ENCODE results near the gene BOK. TPM values are rescaled to one million over a fixed set of nuclear protein-coding genes. Genes with fewer than 3 reads are reported as not detected.

Gene BOK, protein sequence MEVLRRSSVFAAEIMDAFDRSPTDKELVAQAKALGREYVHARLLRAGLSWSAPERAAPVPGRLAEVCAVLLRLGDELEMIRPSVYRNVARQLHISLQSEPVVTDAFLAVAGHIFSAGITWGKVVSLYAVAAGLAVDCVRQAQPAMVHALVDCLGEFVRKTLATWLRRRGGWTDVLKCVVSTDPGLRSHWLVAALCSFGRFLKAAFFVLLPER
- total RNA-seq (2014; rRNA removed; shearing (Covaris generic); ENCODE audit: low replicate concordance) = not detected in 2 replicates

DNA sequence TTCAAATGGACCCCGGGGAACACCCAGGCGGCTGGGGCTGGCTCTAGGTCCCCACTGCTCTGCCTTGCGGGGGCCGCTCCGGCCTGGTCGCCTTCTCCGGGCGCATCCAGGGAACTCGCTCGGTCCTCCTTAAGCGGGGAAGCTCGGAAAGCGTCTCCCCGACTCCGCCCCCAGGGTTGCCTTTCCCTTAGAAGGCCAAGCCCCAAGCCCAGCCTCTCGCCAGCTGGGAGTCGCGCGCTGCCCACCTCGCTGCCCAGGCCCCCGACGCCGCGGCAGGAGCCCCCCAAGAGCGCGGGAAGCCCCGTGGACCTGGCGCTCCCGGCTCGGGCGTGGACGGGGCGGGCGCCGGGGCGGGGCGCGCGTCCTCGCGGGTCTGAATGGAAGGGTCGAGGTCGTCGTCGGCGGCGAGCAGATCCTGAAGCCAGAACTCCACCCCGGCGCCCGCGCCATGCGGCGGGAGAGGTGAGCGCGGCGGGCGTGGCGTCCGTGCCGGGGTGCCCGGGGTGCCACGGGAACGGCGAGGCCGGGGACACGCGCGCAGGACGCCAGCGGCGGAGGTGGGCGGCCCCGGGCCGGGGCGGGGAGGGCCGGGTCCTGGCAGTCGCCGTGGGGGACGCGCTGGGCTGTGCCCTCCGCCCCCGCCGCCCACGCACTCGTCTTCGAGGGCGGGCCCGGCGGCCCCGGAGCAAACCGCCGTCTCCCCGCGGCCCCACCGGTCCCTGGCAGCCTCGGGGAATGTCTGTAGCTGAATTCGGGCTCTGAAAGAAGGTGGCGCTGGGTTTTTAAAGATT is at the start of gene BOK:
TSS of gene BOK (plus strand) at position 214 of the 791 bp plus-strand sequence. CDS start 739 bp downstream, outside the sequence.
- H3K79me2 ChIP-seq (ENCODE audit: low read length) = no peaks in the 10 kb centered on the region
- H3K9me3 ChIP-seq (ENCODE audit: low read length) = no peaks in the 10 kb centered on the region
- H3K36me3 ChIP-seq (ENCODE audit: insufficient read depth, low read length) = no peaks in the 10 kb centered on the region
- no peak within 1 kb of the TSS for H3K27ac ChIP-seq (ENCODE audit: low read length)
- H2AFZ ChIP-seq (ENCODE audit: low read length) = no peak within 1 kb of the TSS
- H3K9ac ChIP-seq (ENCODE audit: low read length) = no peak within 1 kb of the TSS
- no peaks in the 10 kb centered on the region for H3K4me1 ChIP-seq (ENCODE audit: low read length)
- no peak for DNase-seq
- H3K4me2 ChIP-seq (ENCODE audit: low read depth, low read length, poor library complexity, severe bottlenecking) = no peak within 1 kb of the TSS
- no peak within 1 kb of the TSS for H3K4me3 ChIP-seq (ENCODE audit: low read length)
- no peaks in the 10 kb centered on the region for H3K9me2 ChIP-seq (replicated peaks; ENCODE audit: insufficient read depth, low read length)
- no peaks in the 10 kb centered on the region for H3K27me3 ChIP-seq (ENCODE audit: low read length)
- no peaks in the 10 kb centered on the region for H4K20me1 ChIP-seq (ENCODE audit: insufficient read depth, low read depth, low read length)

DNA sequence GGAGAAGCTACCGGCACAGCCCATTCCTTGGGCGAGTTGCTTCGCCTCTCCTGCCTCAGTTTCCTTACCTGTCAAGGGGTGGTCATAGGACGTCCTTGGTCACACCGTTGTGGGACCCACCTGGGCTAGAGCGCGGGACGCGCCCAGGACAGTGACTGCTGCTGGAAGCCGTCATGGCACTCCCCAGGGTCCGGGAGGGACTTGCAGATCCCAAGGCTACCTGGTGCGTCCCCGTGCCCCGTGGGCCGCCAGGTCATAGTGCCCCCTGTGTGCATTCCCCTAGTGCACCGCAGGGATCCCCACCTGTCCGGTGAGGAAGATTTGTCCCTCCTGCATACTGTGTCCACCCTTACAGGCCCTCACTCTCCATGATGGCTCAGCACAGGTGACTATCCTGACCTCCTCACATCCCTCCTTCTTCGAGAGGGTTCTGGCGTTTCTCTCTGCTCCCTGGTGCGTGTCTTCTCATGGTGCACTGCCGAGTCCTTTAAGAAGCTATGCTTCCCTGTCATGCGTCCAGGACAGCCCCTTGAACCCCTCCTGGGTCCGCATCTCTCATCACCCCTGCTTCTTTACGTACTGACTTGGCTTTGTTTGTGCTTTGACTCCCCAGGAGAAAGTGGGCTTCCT is 49.3 kb upstream of the BOK start:
- no peaks in the 10 kb centered on the region for H3K36me3 ChIP-seq (ENCODE audit: insufficient read depth, low read length)
- peaks cover 11% of the 10 kb centered on the region for H3K4me1 ChIP-seq (ENCODE audit: low read length)
- H3K79me2 ChIP-seq (ENCODE audit: low read length) = peaks cover 36% of the 10 kb centered on the region
- H3K4me3 ChIP-seq (ENCODE audit: low read length) = 0 out of 2 replicates have a peak overlapping the region, but pooled peaks have one; percentile 15
- no peak overlapping the region for H3K9ac ChIP-seq (ENCODE audit: low read length)
- peak overlapping the region; percentile 75; the same call in 1 of the 2 replicates for H2AFZ ChIP-seq (ENCODE audit: low read length)
- no peaks in the 10 kb centered on the region for H4K20me1 ChIP-seq (ENCODE audit: insufficient read depth, low read depth, low read length)
- no peaks in the 10 kb centered on the region for H3K9me3 ChIP-seq (ENCODE audit: low read length)
- no peaks in the 10 kb centered on the region for H3K9me2 ChIP-seq (replicated peaks; ENCODE audit: insufficient read depth, low read length)
- H3K27me3 ChIP-seq (ENCODE audit: low read length) = no peaks in the 10 kb centered on the region
- H3K27ac ChIP-seq (ENCODE audit: low read length) = no peak overlapping the region
- DNase-seq = no peak
- H3K4me2 ChIP-seq (ENCODE audit: low read depth, low read length, poor library complexity, severe bottlenecking) = no peak overlapping the region

GRCh38 chr2:241511091-241511741 is 47.3 kb upstream of the BOK start:
- no peak overlapping the region for H3K4me2 ChIP-seq (ENCODE audit: low read depth, low read length, poor library complexity, severe bottlenecking)
- H3K27ac ChIP-seq (ENCODE audit: low read length) = no peak overlapping the region
- peaks cover 11% of the 10 kb centered on the region for H3K4me1 ChIP-seq (ENCODE audit: low read length)
- no peaks in the 10 kb centered on the region for H3K9me3 ChIP-seq (ENCODE audit: low read length)
- H2AFZ ChIP-seq (ENCODE audit: low read length) = no peak overlapping the region
- H4K20me1 ChIP-seq (ENCODE audit: insufficient read depth, low read depth, low read length) = no peaks in the 10 kb centered on the region
- H3K36me3 ChIP-seq (ENCODE audit: insufficient read depth, low read length) = no peaks in the 10 kb centered on the region
- DNase-seq = no peak
- peaks cover 19% of the 10 kb centered on the region for H3K79me2 ChIP-seq (ENCODE audit: low read length)
- no peaks in the 10 kb centered on the region for H3K9me2 ChIP-seq (replicated peaks; ENCODE audit: insufficient read depth, low read length)
- H3K9ac ChIP-seq (ENCODE audit: low read length) = no peak overlapping the region
- no peak overlapping the region for H3K4me3 ChIP-seq (ENCODE audit: low read length)
- H3K27me3 ChIP-seq (ENCODE audit: low read length) = no peaks in the 10 kb centered on the region

- H3K79me2 ChIP-seq (ENCODE audit: low read length) = no peaks in the 10 kb centered on the region
- H3K27ac ChIP-seq (ENCODE audit: low read length) = no peak overlapping the region
- no peak overlapping the region for H3K9ac ChIP-seq (ENCODE audit: low read length)
- no peak overlapping the region for H2AFZ ChIP-seq (ENCODE audit: low read length)
- no peak overlapping the region for H3K4me3 ChIP-seq (ENCODE audit: low read length)
- no peak for DNase-seq
- H3K4me2 ChIP-seq (ENCODE audit: low read depth, low read length, poor library complexity, severe bottlenecking) = no peak overlapping the region
- H3K4me1 ChIP-seq (ENCODE audit: low read length) = peaks cover 7% of the 10 kb centered on the region
- no peaks in the 10 kb centered on the region for H4K20me1 ChIP-seq (ENCODE audit: insufficient read depth, low read depth, low read length)
- H3K9me2 ChIP-seq (replicated peaks; ENCODE audit: insufficient read depth, low read length) = no peaks in the 10 kb centered on the region
- no peaks in the 10 kb centered on the region for H3K36me3 ChIP-seq (ENCODE audit: insufficient read depth, low read length)
- H3K27me3 ChIP-seq (ENCODE audit: low read length) = no peaks in the 10 kb centered on the region
- H3K9me3 ChIP-seq (ENCODE audit: low read length) = peaks cover 3% of the 10 kb centered on the region; the same call in 1 of the 2 replicates
Measured at GRCh38 chr2:241514553-241514952, 44.0 kb upstream of the BOK start.

- Histone ChIP-seq H3K27ac (ENCODE audit: low read length) (no peak overlapping the region), H3K9me2 (replicated peaks; ENCODE audit: insufficient read depth, low read length) (no peaks in the 10 kb centered on the region), H3K27me3 (ENCODE audit: low read length) (no peaks in the 10 kb centered on the region), H3K79me2 (ENCODE audit: low read length) (no peaks in the 10 kb centered on the region), H3K9me3 (ENCODE audit: low read length) (peaks cover 3% of the 10 kb centered on the region; the same call in 1 of the 2 replicates), H3K36me3 (ENCODE audit: insufficient read depth, low read length) (no peaks in the 10 kb centered on the region), H3K4me3 (ENCODE audit: low read length) (no peak overlapping the region), H3K4me2 (ENCODE audit: low read depth, low read length, poor library complexity, severe bottlenecking) (no peak overlapping the region), H3K9ac (ENCODE audit: low read length) (no peak overlapping the region), H3K4me1 (ENCODE audit: low read length) (peaks cover 7% of the 10 kb centered on the region), H4K20me1 (ENCODE audit: insufficient read depth, low read depth, low read length) (no peaks in the 10 kb centered on the region), H2AFZ (ENCODE audit: low read length) (no peak overlapping the region)
- DNase-seq = no peak
Measured at GRCh38 chr2:241514986-241515737, 43.4 kb upstream of the BOK start.

DNA sequence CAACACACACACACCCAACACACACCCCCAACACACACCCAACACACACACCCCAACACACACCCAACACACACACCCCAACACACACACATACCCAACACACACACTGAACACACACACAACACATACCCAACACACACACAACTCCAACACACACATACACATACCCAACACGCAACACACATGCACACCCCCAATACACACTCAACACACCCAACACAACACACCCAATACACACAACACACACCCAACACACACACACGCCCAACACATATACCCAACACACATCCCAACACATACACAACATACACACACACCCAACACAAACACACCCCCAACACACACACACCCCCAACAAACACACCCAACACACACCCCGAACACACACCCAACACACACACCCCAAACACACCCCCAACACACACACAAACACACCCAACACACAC is 42.0 kb upstream of the BOK start:
- H3K4me1 ChIP-seq (ENCODE audit: low read length) = peaks cover 7% of the 10 kb centered on the region
- H3K79me2 ChIP-seq (ENCODE audit: low read length) = no peaks in the 10 kb centered on the region
- H3K4me2 ChIP-seq (ENCODE audit: low read depth, low read length, poor library complexity, severe bottlenecking) = no peak overlapping the region
- peaks cover 3% of the 10 kb centered on the region; the same call in 1 of the 2 replicates for H3K9me3 ChIP-seq (ENCODE audit: low read length)
- no peak overlapping the region for H3K4me3 ChIP-seq (ENCODE audit: low read length)
- H3K27ac ChIP-seq (ENCODE audit: low read length) = no peak overlapping the region
- no peak overlapping the region for H3K9ac ChIP-seq (ENCODE audit: low read length)
- H3K36me3 ChIP-seq (ENCODE audit: insufficient read depth, low read length) = no peaks in the 10 kb centered on the region
- no peak for DNase-seq
- H4K20me1 ChIP-seq (ENCODE audit: insufficient read depth, low read depth, low read length) = no peaks in the 10 kb centered on the region
- no peaks in the 10 kb centered on the region for H3K9me2 ChIP-seq (replicated peaks; ENCODE audit: insufficient read depth, low read length)
- H3K27me3 ChIP-seq (ENCODE audit: low read length) = no peaks in the 10 kb centered on the region
- no peak overlapping the region for H2AFZ ChIP-seq (ENCODE audit: low read length)

GRCh38 chr2:241517297-241517696 is 41.2 kb upstream of the BOK start:
- H3K27ac ChIP-seq (ENCODE audit: low read length) = no peak overlapping the region
- peaks cover 7% of the 10 kb centered on the region for H3K4me1 ChIP-seq (ENCODE audit: low read length)
- peaks cover 3% of the 10 kb centered on the region; the same call in 1 of the 2 replicates for H3K9me3 ChIP-seq (ENCODE audit: low read length)
- no peak for DNase-seq
- H3K4me3 ChIP-seq (ENCODE audit: low read length) = no peak overlapping the region
- H3K79me2 ChIP-seq (ENCODE audit: low read length) = no peaks in the 10 kb centered on the region
- no peaks in the 10 kb centered on the region for H3K36me3 ChIP-seq (ENCODE audit: insufficient read depth, low read length)
- H2AFZ ChIP-seq (ENCODE audit: low read length) = no peak overlapping the region
- H4K20me1 ChIP-seq (ENCODE audit: insufficient read depth, low read depth, low read length) = no peaks in the 10 kb centered on the region
- no peaks in the 10 kb centered on the region for H3K9me2 ChIP-seq (replicated peaks; ENCODE audit: insufficient read depth, low read length)
- no peaks in the 10 kb centered on the region for H3K27me3 ChIP-seq (ENCODE audit: low read length)
- no peak overlapping the region for H3K9ac ChIP-seq (ENCODE audit: low read length)
- H3K4me2 ChIP-seq (ENCODE audit: low read depth, low read length, poor library complexity, severe bottlenecking) = no peak overlapping the region

Measured in Karpas-422 (cell line).